MM.1S (cell line): ENCODE data around the gene BCAP31.
"Not testable (repeated sequence)": the region's sequence is repeated elsewhere in the genome, so short reads cannot be mapped to it uniquely, and the experiment has no call there.

Source experiments
- DNase-seq: peaks from one replicate; pipeline ENCODE4 v3.0.0-alpha.2; 2015
- H2AFZ ChIP-seq: fragments of 300-600 bp; sonication (generic); 2 replicates; pipeline ENCODE4 v1.6.0; 2016; ENCODE audit warnings: antibody characterized with exemption, low read length
- H3F3A ChIP-seq: fragments of 300-600 bp; sonication (generic); 2 replicates; pipeline ENCODE4 v1.6.1; 2016; ENCODE audit warnings: mild to moderate bottlenecking, antibody characterized with exemption, low read length, moderate library complexity, mixed read lengths; ENCODE audit not compliant: insufficient read depth
- H3K27ac ChIP-seq: fragments of 300-600 bp; sonication (generic); 2 replicates; pipeline ENCODE4 v1.5.1; 2016; ENCODE audit warnings: mild to moderate bottlenecking, low read length
- H3K27me3 ChIP-seq: fragments of 300-600 bp; sonication (generic); replicated peaks from 2 replicates; pipeline ENCODE4 v1.6.0; 2016; ENCODE audit warnings: low read length; ENCODE audit not compliant: insufficient read depth
- H3K36me3 ChIP-seq: fragments of 300-600 bp; sonication (generic); replicated peaks from 2 replicates; pipeline ENCODE4 v1.6.1; 2016; ENCODE audit warnings: mild to moderate bottlenecking, low read length, mixed read lengths; ENCODE audit not compliant: insufficient read depth
- H3K4me1 ChIP-seq: fragments of 300-600 bp; sonication (generic); 2 replicates; pipeline ENCODE4 v1.6.1; 2016; ENCODE audit warnings: low read length, mixed read lengths
- H3K4me2 ChIP-seq: fragments of 300-600 bp; sonication (generic); 2 replicates; pipeline ENCODE4 v1.6.0; 2016; ENCODE audit warnings: low read depth, low read length
- H3K4me3 ChIP-seq: fragments of 300-600 bp; sonication (generic); 2 replicates; pipeline ENCODE4 v1.5.1; 2016; ENCODE audit warnings: low read length, mixed read lengths
- H3K79me2 ChIP-seq: fragments of 300-600 bp; sonication (generic); 2 replicates; pipeline ENCODE4 v1.6.1; 2016; ENCODE audit warnings: mixed run types, low read length, mixed read lengths
- H3K9ac ChIP-seq: fragments of 300-600 bp; sonication (generic); 2 replicates; pipeline ENCODE4 v1.6.1; 2016; ENCODE audit warnings: low read length, mixed read lengths
- H3K9me2 ChIP-seq: fragments of 300-600 bp; sonication (generic); replicated peaks from 2 replicates; pipeline ENCODE4 v1.6.1; 2016; ENCODE audit warnings: mild to moderate bottlenecking, low read length, mixed read lengths; ENCODE audit not compliant: insufficient read depth
- H3K9me3 ChIP-seq: fragments of 300-600 bp; sonication (generic); replicated peaks from 2 replicates; pipeline ENCODE4 v1.6.1; 2016; ENCODE audit warnings: mild to moderate bottlenecking, low read length, mixed read lengths; ENCODE audit not compliant: insufficient read depth
- H4K20me1 ChIP-seq: fragments of 300-600 bp; sonication (generic); 2 replicates; pipeline ENCODE4 v1.6.1; 2016; ENCODE audit warnings: mild to moderate bottlenecking, low read length, moderate library complexity, mixed read lengths; ENCODE audit not compliant: insufficient read depth
- CTCF ChIP-seq: fragments of 300-600 bp; sonication (generic); IDR thresholded peaks from 2 replicates; pipeline ENCODE4 v1.5.1; 2016; ENCODE audit warnings: antibody characterized with exemption, low read length, mixed read lengths
- EZH2 ChIP-seq: fragments of 300-600 bp; sonication (generic); optimal IDR thresholded peaks from 2 replicates; pipeline ENCODE3; 2017; ENCODE audit warnings: low read depth, mild to moderate bottlenecking, antibody characterized with exemption, low read length, mixed read lengths
- EZH2phosphoT487 ChIP-seq: fragments of 300-600 bp; sonication (generic); IDR thresholded peaks from 2 replicates; pipeline ENCODE4 v1.6.1; 2018; ENCODE audit warnings: antibody characterized with exemption, low read length

Gene BCAP31

GRCh38 chrX:153684467-153685155 lies 39.6 kb downstream of the BCAP31 start:
- Histone ChIP-seq H3F3A (no peaks in the 10 kb centered on the region), H3K9me2 (no peaks in the 10 kb centered on the region), H3K4me3 (no peak overlapping the region), H3K27me3 (peaks cover 5% of the 10 kb centered on the region; the same call in 1 of the 2 replicates), H3K9me3 (no peaks in the 10 kb centered on the region), H3K4me2 (no peak overlapping the region), H4K20me1 (no peaks in the 10 kb centered on the region), H3K27ac (no peak overlapping the region), H3K9ac (no peak overlapping the region), H3K36me3 (no peaks in the 10 kb centered on the region), H3K79me2 (no peaks in the 10 kb centered on the region), H3K4me1 (no peaks in the 10 kb centered on the region), H2AFZ (no peak overlapping the region)
- TF ChIP-seq EZH2 (no peak), CTCF (no peak), EZH2phosphoT487 (no peak)
- DNase-seq, result no peak

GRCh38 chrX:153683486-153683885 lies 40.7 kb downstream of the BCAP31 start:
- not testable (repeated sequence) for H4K20me1 ChIP-seq, H3K9me2 ChIP-seq, H3K27ac ChIP-seq, H3K4me2 ChIP-seq, H3K36me3 ChIP-seq, H3K9me3 ChIP-seq, H3K9ac ChIP-seq, H2AFZ ChIP-seq, H3K4me3 ChIP-seq, H3K79me2 ChIP-seq, H3K27me3 ChIP-seq, DNase-seq, H3F3A ChIP-seq, H3K4me1 ChIP-seq

- no peak for TF ChIP-seq CTCF
- no peak for TF ChIP-seq EZH2phosphoT487
- no peak for TF ChIP-seq EZH2
- Histone ChIP-seq H3K9me3 (no peaks in the 10 kb centered on the region), H3K79me2 (no peaks in the 10 kb centered on the region), H2AFZ (no peak overlapping the region), H3F3A (no peaks in the 10 kb centered on the region), H3K4me2 (no peak overlapping the region), H3K4me3 (no peak overlapping the region), H3K27ac (no peak overlapping the region), H3K27me3 (peaks cover 5% of the 10 kb centered on the region; the same call in 1 of the 2 replicates), H4K20me1 (no peaks in the 10 kb centered on the region), H3K9me2 (no peaks in the 10 kb centered on the region), H3K9ac (no peak overlapping the region), H3K4me1 (no peaks in the 10 kb centered on the region), H3K36me3 (no peaks in the 10 kb centered on the region)
- DNase-seq, result no peak
Measured at GRCh38 chrX:153681175-153681574, 43.0 kb downstream of the BCAP31 start.

GRCh38 chrX:153674219-153674851 lies 49.9 kb downstream of the BCAP31 start:
- H3K27me3 ChIP-seq, result no peaks in the 10 kb centered on the region; the same call in 1 of the 2 replicates
- no peak for TF ChIP-seq EZH2
- no peak for TF ChIP-seq EZH2phosphoT487
- TF ChIP-seq CTCF, result no peak
- no peak overlapping the region for H3K9ac ChIP-seq
- H3K4me3 ChIP-seq, result no peak overlapping the region
- H3F3A ChIP-seq, result no peaks in the 10 kb centered on the region
- DNase-seq, result no peak
- H3K4me2 ChIP-seq, result no peak overlapping the region
- no peaks in the 10 kb centered on the region for H3K9me3 ChIP-seq
- H3K36me3 ChIP-seq, result no peaks in the 10 kb centered on the region
- no peaks in the 10 kb centered on the region for H3K79me2 ChIP-seq
- H3K4me1 ChIP-seq, result no peaks in the 10 kb centered on the region
- H4K20me1 ChIP-seq, result no peaks in the 10 kb centered on the region
- H3K9me2 ChIP-seq, result no peaks in the 10 kb centered on the region
- H2AFZ ChIP-seq, result no peak overlapping the region
- no peak overlapping the region for H3K27ac ChIP-seq
